HEK293T (cell line): ENCODE measurements around the gene OR5D14.

Experiments used
- SUZ12 ChIP-seq: fragments of 450-650 bp; IDR thresholded peaks from 2 replicates; pipeline ENCODE4 v1.6.1; 2016; ENCODE audit warnings: mild to moderate bottlenecking
- TF ChIP-seq, protein P1 (sequence below): fragments of 450-650 bp; IDR thresholded peaks from 2 replicates; pipeline ENCODE4 v1.6.1; 2016

DNA sequence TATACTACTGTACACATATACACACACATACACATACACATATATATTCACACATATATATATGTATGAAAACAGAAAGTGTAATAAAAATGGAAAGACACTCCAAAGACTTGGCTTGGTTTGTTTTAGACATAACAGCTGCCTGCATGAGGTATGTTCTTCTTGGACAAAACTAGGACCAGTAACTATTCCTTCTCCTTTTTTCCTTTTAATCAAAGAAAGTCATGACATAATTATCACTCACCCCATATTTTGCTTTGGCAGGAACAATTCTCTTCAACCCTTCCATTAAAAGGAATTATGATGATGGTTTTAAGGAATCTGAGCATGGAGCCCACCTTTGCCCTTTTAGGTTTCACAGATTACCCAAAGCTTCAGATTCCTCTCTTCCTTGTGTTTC is at the start of gene OR5D14:
- TF ChIP-seq, protein P1, sequence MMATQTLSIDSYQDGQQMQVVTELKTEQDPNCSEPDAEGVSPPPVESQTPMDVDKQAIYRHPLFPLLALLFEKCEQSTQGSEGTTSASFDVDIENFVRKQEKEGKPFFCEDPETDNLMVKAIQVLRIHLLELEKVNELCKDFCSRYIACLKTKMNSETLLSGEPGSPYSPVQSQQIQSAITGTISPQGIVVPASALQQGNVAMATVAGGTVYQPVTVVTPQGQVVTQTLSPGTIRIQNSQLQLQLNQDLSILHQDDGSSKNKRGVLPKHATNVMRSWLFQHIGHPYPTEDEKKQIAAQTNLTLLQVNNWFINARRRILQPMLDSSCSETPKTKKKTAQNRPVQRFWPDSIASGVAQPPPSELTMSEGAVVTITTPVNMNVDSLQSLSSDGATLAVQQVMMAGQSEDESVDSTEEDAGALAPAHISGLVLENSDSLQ: no peak
- no peak for TF ChIP-seq SUZ12
